Astrocyte (in vitro differentiated cells and primary cell): ENCODE results near the gene FUNDC2. TPM values are rescaled to one million over a fixed set of nuclear protein-coding genes. Genes with fewer than 3 reads are reported as not detected.

Source experiments
- DNase-seq: peaks from one replicate; pipeline ENCODE4 v3.0.0-alpha.2; 2010; ENCODE audit warnings: low read depth
- FAIRE-seq: peaks from 2 replicates; lab custom pipeline; 2011; peaks lifted over from hg19 to GRCh38; lab: Jason Lieb, UNC
- H2AFZ ChIP-seq: 2 replicates; pipeline ENCODE4 v1.6.0; 2012; ENCODE audit warnings: low read depth, low read length, inconsistent platforms
- H3K27ac ChIP-seq: 2 replicates; pipeline ENCODE4 v1.5.1; 2011; ENCODE audit warnings: low read depth, low read length, inconsistent platforms
- H3K27me3 ChIP-seq: 2 replicates; pipeline ENCODE4 v1.6.0; 2011; ENCODE audit warnings: low read length, inconsistent platforms; ENCODE audit not compliant: insufficient read depth
- H3K36me3 ChIP-seq: 2 replicates; pipeline ENCODE4 v1.5.1; 2011; ENCODE audit warnings: low read length, inconsistent platforms; ENCODE audit not compliant: insufficient read depth
- H3K4me1 ChIP-seq: 2 replicates; pipeline ENCODE4 v1.5.1; 2011; ENCODE audit warnings: low read length, inconsistent platforms; ENCODE audit not compliant: insufficient read depth
- H3K4me2 ChIP-seq: 2 replicates; pipeline ENCODE4 v1.6.0; 2012; ENCODE audit warnings: low read length, inconsistent platforms
- H3K4me3 ChIP-seq: 2 replicates; pipeline ENCODE4 v1.5.1; 2011; ENCODE audit warnings: low read depth, mild to moderate bottlenecking, low read length, inconsistent platforms; ENCODE audit not compliant: insufficient read depth
- H3K79me2 ChIP-seq: 2 replicates; pipeline ENCODE4 v1.6.0; 2012; ENCODE audit warnings: mild to moderate bottlenecking, low read length, inconsistent platforms; ENCODE audit not compliant: insufficient read depth
- H3K9ac ChIP-seq: 2 replicates; pipeline ENCODE4 v1.6.0; 2012; ENCODE audit warnings: mild to moderate bottlenecking, low read length, inconsistent platforms
- H3K9me3 ChIP-seq: 2 replicates; pipeline ENCODE4 v1.5.1; 2012; ENCODE audit warnings: low read depth, mild to moderate bottlenecking, low read length, inconsistent platforms; ENCODE audit not compliant: insufficient read depth
- H4K20me1 ChIP-seq: 2 replicates; pipeline ENCODE4 v1.6.0; 2012; ENCODE audit warnings: low read length, inconsistent platforms; ENCODE audit not compliant: insufficient read depth
- H3K27ac Mint-ChIP-seq: one replicate; pipeline ENCODE4 v1.8.0; 2021; ENCODE audit warnings: mild to moderate bottlenecking, mixed read lengths; ENCODE audit not compliant: unreplicated experiment
- H3K27me3 Mint-ChIP-seq: one replicate; pipeline ENCODE4 v1.8.0; 2021; ENCODE audit warnings: low read depth, mixed read lengths; ENCODE audit not compliant: unreplicated experiment
- H3K36me3 Mint-ChIP-seq: one replicate; pipeline ENCODE4 v1.8.0; 2021; ENCODE audit warnings: low read depth, mixed read lengths; ENCODE audit not compliant: unreplicated experiment
- H3K4me1 Mint-ChIP-seq: one replicate; pipeline ENCODE4 v1.8.0; 2021; ENCODE audit warnings: low read depth, mixed read lengths; ENCODE audit not compliant: unreplicated experiment
- H3K4me3 Mint-ChIP-seq: one replicate; pipeline ENCODE4 v1.8.0; 2021; ENCODE audit warnings: mild to moderate bottlenecking, moderate library complexity, mixed read lengths; ENCODE audit not compliant: unreplicated experiment
- H3K9me3 Mint-ChIP-seq: one replicate; pipeline ENCODE4 v1.8.0; 2021; ENCODE audit warnings: mild to moderate bottlenecking, mixed read lengths; ENCODE audit not compliant: unreplicated experiment
- EZH2 ChIP-seq: IDR thresholded peaks from 2 replicates; pipeline ENCODE4 v1.6.1; 2012; ENCODE audit warnings: mild to moderate bottlenecking, low read length, inconsistent platforms; ENCODE audit not compliant: insufficient read depth
- total RNA-seq: library from RNA; stranded (reverse); gene quantifications from 2 replicates; pipeline ENCODE4 v1.2.1, GENCODE V29; 2021
- TF ChIP-seq, protein P1 (sequence below): IDR thresholded peaks from 2 replicates; pipeline ENCODE4 v1.5.1; 2011; ENCODE audit warnings: low read depth, mild to moderate bottlenecking, inconsistent platforms, low read length, moderate library complexity; ENCODE audit not compliant: insufficient read depth

The FUNDC2 gene
- total RNA-seq, 1 donor from 2014 or later = 49.5 TPM

DNA sequence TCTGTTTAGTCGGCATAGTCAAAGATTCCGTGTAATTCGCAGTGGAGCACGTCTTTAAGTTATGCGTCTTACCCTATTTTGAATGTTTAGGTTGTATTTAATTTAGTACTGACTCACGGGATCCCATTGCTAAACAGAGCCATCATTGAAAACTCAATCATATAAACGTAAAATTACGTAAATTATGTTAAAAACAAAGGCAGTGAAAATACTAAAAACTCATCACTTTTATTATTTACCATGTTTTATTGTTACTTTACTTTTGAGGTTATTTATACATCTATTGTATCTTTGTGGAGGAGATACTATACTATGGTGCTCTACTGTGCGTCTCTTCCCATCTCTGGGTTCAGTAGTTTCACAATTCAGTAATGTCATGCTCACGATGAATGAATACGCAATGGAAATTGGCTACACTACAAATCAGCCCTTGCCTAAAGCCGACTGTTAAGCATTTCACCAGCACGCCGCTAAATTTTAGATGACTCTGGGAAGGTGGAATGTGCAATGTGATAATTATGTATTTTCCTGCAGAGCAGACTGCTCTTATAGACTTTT, 944 bp downstream of the FUNDC2 start:
- no peaks in the 10 kb centered on the region for H3K9me3 ChIP-seq
- peak overlapping the region; percentile 97 for H3K27ac ChIP-seq
- H3K36me3 ChIP-seq = no peaks in the 10 kb centered on the region
- H3K4me1 ChIP-seq = peaks cover 3% of the 10 kb centered on the region
- DNase-seq (peak; percentile 71), FAIRE-seq (peak; percentile 73)
- peaks cover 21% of the 10 kb centered on the region for H3K79me2 ChIP-seq
- peaks cover 5% of the 10 kb centered on the region for H3K4me1 Mint-ChIP-seq
- peak overlapping the region; percentile 88 for H3K4me3 Mint-ChIP-seq
- H3K27ac Mint-ChIP-seq = peak overlapping the region; percentile 66
- no peaks in the 10 kb centered on the region for H3K9me3 Mint-ChIP-seq
- H3K4me3 ChIP-seq = peak overlapping the region; percentile 87
- H3K4me2 ChIP-seq = peak overlapping the region; percentile 91
- no peaks in the 10 kb centered on the region for H3K36me3 Mint-ChIP-seq
- H3K27me3 Mint-ChIP-seq = no peaks in the 10 kb centered on the region
- H4K20me1 ChIP-seq = no peaks in the 10 kb centered on the region
- peak overlapping the region; percentile 99 for H3K9ac ChIP-seq
- no peaks in the 10 kb centered on the region for H3K27me3 ChIP-seq
- H2AFZ ChIP-seq = peak overlapping the region; percentile 71
- TF ChIP-seq, protein P1, sequence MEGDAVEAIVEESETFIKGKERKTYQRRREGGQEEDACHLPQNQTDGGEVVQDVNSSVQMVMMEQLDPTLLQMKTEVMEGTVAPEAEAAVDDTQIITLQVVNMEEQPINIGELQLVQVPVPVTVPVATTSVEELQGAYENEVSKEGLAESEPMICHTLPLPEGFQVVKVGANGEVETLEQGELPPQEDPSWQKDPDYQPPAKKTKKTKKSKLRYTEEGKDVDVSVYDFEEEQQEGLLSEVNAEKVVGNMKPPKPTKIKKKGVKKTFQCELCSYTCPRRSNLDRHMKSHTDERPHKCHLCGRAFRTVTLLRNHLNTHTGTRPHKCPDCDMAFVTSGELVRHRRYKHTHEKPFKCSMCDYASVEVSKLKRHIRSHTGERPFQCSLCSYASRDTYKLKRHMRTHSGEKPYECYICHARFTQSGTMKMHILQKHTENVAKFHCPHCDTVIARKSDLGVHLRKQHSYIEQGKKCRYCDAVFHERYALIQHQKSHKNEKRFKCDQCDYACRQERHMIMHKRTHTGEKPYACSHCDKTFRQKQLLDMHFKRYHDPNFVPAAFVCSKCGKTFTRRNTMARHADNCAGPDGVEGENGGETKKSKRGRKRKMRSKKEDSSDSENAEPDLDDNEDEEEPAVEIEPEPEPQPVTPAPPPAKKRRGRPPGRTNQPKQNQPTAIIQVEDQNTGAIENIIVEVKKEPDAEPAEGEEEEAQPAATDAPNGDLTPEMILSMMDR = no peak

DNA sequence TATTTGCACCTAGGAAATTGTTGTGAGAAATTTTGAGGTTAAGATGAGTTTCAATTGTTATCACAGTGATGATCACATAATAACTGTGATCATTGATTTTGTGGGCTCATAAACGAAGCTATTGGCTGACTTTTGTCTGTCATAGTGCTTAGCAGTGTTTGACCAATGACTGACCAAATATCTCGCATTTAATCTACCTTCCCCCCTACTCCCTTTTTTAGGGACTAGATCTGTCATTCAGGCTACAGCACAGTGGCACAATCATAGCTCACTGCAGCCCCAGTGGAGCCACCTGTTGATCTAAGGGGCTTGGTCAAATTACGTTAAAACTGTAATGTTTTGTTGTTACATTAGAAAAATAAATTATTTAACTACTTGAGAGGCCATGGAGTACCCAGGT, 1.5 kb downstream of the FUNDC2 start:
- TF ChIP-seq EZH2 = no peak
- TF ChIP-seq, protein P1 = no peak
- FAIRE-seq (no peak), DNase-seq (no peak)
- Histone ChIP-seq H3K79me2 (peaks cover 22% of the 10 kb centered on the region), H3K4me2 (peak overlapping the region; percentile 91), H3K9ac (peak overlapping the region; percentile 99), H3K36me3 (no peaks in the 10 kb centered on the region), H4K20me1 (no peaks in the 10 kb centered on the region), H2AFZ (no peak overlapping the region), H3K27ac (peak overlapping the region; percentile 97), H3K4me1 (peaks cover 3% of the 10 kb centered on the region), H3K4me3 (peak overlapping the region; percentile 87), H3K27me3 (no peaks in the 10 kb centered on the region), H3K9me3 (no peaks in the 10 kb centered on the region)
- Mint-ChIP-seq H3K9me3 (no peaks in the 10 kb centered on the region), H3K27me3 (no peaks in the 10 kb centered on the region), H3K4me1 (peaks cover 5% of the 10 kb centered on the region), H3K36me3 (no peaks in the 10 kb centered on the region), H3K27ac (no peak overlapping the region), H3K4me3 (peak overlapping the region; percentile 88)

DNA sequence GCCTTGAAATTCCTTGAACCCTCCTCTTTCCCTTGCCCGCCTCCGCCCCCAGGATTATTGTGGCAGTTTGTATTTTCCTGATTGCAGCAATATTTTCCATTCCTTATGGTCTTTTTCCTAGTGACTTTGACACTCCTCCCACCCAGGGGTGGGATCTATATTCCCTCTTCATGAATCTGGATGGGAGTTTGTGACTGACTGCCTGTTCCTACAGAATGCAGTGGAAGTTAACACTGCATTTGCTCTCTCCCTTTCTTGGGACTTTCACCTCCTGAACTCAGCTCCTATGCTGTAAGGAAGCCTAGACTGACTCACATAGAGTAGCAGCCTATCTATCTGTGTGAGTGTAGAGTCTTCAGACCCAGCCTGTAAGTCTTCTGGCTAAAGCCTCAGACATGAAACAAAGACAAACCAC, 2.2 kb downstream of the FUNDC2 start:
- Mint-ChIP-seq H3K36me3 (no peaks in the 10 kb centered on the region), H3K27ac (peak overlapping the region; percentile 92), H3K27me3 (no peaks in the 10 kb centered on the region), H3K4me1 (peaks cover 5% of the 10 kb centered on the region), H3K4me3 (peak overlapping the region; percentile 70), H3K9me3 (no peaks in the 10 kb centered on the region)
- Histone ChIP-seq H3K79me2 (peaks cover 26% of the 10 kb centered on the region), H2AFZ (no peak overlapping the region), H3K27me3 (no peaks in the 10 kb centered on the region), H3K9me3 (no peaks in the 10 kb centered on the region), H3K9ac (peak overlapping the region; percentile 31), H3K36me3 (no peaks in the 10 kb centered on the region), H4K20me1 (no peaks in the 10 kb centered on the region), H3K27ac (no peak overlapping the region), H3K4me1 (peaks cover 3% of the 10 kb centered on the region), H3K4me2 (peak overlapping the region; percentile 91), H3K4me3 (no peak overlapping the region)
- no peak for TF ChIP-seq EZH2
- TF ChIP-seq, protein P1 = no peak
- DNase-seq (peak; percentile 61), FAIRE-seq (peak; percentile 39)
